ENCODE results near the gene GLTP.

GLTP gene

GRCh38 chr12:109878247-109878625, 2.1 kb downstream of the GLTP start:
- Histone ChIP-seq H3K36me3 (ENCODE audit: control insufficient read depth in 1 of 2, insufficient read depth in 2 of 2, low read length in 2 of 2) (no peaks in the 10 kb centered on the region), H3K27me3 (ENCODE audit: control insufficient read depth in 1 of 2, insufficient read depth in 2 of 2, low read length in 2 of 2) (no peaks in the 10 kb centered on the region), H3K27ac (ENCODE audit: low read depth, low read length) (no peak overlapping the region), H3K9ac (ENCODE audit: low read depth in 1 of 2, low read length in 2 of 2) (no peak overlapping the region), H3K9me3 (ENCODE audit: control insufficient read depth in 1 of 2, low read length in 2 of 2) (no peaks in the 10 kb centered on the region), H3K4me1 (ENCODE audit: control insufficient read depth in 1 of 2, insufficient read depth in 2 of 2, low read length in 2 of 2) (peaks cover 26 to 34% of the 10 kb centered on the region in 2 donors), H3K4me3 (ENCODE audit: low read depth in 1 of 2, low read length in 2 of 2) (no peak overlapping the region)

DNA sequence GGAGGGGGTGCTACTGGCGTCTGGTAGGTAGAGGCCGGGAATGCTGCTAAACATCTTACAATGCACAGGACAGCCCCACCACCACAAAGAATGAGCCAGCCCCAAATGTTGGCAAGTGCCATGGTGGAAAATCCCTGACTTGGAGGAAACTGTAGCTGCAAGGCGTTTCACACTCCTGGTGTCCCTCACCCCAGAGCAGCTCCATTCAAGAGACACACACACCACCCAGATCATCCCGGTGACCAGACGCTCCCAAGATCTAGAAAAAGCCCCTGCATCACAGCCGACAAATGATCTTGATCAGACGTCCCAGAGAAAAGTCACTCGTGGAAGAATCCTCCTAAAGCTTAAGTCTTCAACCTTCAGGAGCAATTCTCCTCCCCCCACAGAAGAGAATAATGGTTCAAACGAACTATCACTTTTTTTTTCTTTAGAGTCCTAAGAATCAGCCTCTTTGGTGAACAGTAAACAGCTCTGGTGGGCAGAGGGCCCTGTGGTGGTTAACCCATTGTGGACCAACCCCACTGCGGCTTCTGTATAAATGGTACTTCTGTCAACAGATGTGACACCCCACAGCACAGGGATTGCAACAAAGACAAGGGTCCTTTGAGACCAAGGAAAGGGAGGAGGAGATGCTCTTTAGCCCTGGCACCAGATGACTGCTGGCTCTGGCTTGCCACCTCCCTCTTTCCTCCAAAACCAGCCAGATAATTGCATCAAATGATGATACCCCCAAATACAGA, 2.7 kb downstream of the GLTP start:
- Histone ChIP-seq H3K4me1 (ENCODE audit: control insufficient read depth in 1 of 2, insufficient read depth in 2 of 2, low read length in 2 of 2) (peaks cover 27 to 34% of the 10 kb centered on the region in 2 donors), H3K27me3 (ENCODE audit: control insufficient read depth in 1 of 2, insufficient read depth in 2 of 2, low read length in 2 of 2) (no peaks in the 10 kb centered on the region), H3K36me3 (ENCODE audit: control insufficient read depth in 1 of 2, insufficient read depth in 2 of 2, low read length in 2 of 2) (peaks cover 0 to under 1% of the 10 kb centered on the region in 2 donors), H3K27ac (ENCODE audit: low read depth, low read length) (no peak overlapping the region), H3K4me3 (ENCODE audit: low read depth in 1 of 2, low read length in 2 of 2) (no peak overlapping the region), H3K9me3 (ENCODE audit: control insufficient read depth in 1 of 2, low read length in 2 of 2) (no peaks in the 10 kb centered on the region), H3K9ac (ENCODE audit: low read depth in 1 of 2, low read length in 2 of 2) (no peak overlapping the region)

GRCh38 chr12:109876406-109876805, 3.9 kb downstream of the GLTP start:
- Histone ChIP-seq H3K36me3 (ENCODE audit: control insufficient read depth in 1 of 2, insufficient read depth in 2 of 2, low read length in 2 of 2) (peaks cover 3 to 6% of the 10 kb centered on the region in 2 donors), H3K9ac (ENCODE audit: low read depth in 1 of 2, low read length in 2 of 2) (no peak overlapping the region), H3K9me3 (ENCODE audit: control insufficient read depth in 1 of 2, low read length in 2 of 2) (no peaks in the 10 kb centered on the region), H3K27me3 (ENCODE audit: control insufficient read depth in 1 of 2, insufficient read depth in 2 of 2, low read length in 2 of 2) (no peaks in the 10 kb centered on the region), H3K4me1 (ENCODE audit: control insufficient read depth in 1 of 2, insufficient read depth in 2 of 2, low read length in 2 of 2) (peaks cover 40 to 45% of the 10 kb centered on the region in 2 donors), H3K4me3 (ENCODE audit: low read depth in 1 of 2, low read length in 2 of 2) (no peak overlapping the region), H3K27ac (ENCODE audit: low read depth, low read length) (no peak overlapping the region)

DNA sequence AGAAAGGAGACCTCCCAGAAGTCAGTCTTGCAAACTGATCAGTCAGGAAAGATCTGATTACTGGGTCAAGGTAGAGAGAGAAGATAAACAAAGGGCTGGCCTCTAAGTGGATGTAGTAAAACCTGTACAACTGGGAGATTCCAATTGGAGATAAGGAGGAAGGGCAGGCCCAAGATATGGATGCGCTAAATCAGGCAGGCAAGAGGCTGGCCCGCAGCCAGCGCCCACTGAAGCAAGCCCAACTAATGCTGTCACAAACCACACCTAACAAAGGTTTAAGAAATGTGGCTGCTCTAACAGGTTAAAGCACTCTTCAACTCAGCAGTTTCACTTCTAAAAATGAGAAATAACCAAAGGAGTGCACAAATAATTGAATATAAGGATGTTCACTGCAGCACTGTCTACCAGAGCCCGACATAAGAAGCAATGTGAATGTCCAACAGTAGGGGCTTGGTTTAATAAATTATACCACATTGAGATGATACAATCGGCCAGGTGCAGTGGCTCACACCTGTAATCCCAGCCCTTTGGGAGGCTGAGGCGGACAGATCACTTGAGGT, 4.7 kb downstream of the GLTP start:
- no peak overlapping the region for H3K4me3 ChIP-seq (ENCODE audit: low read depth in 1 of 2, low read length in 2 of 2)
- peaks cover 3 to 6% of the 10 kb centered on the region in 2 donors for H3K36me3 ChIP-seq (ENCODE audit: control insufficient read depth in 1 of 2, insufficient read depth in 2 of 2, low read length in 2 of 2)
- no peaks in the 10 kb centered on the region for H3K9me3 ChIP-seq (ENCODE audit: control insufficient read depth in 1 of 2, low read length in 2 of 2)
- H3K4me1 ChIP-seq (ENCODE audit: control insufficient read depth in 1 of 2, insufficient read depth in 2 of 2, low read length in 2 of 2) = peaks cover 38 to 41% of the 10 kb centered on the region in 2 donors
- H3K27me3 ChIP-seq (ENCODE audit: control insufficient read depth in 1 of 2, insufficient read depth in 2 of 2, low read length in 2 of 2) = no peaks in the 10 kb centered on the region
- no peak overlapping the region for H3K9ac ChIP-seq (ENCODE audit: low read depth in 1 of 2, low read length in 2 of 2)
- H3K27ac ChIP-seq (ENCODE audit: low read depth, low read length) = no peak overlapping the region

- H3K27me3 ChIP-seq (ENCODE audit: control insufficient read depth in 1 of 2, insufficient read depth in 2 of 2, low read length in 2 of 2) = no peaks in the 10 kb centered on the region
- H3K4me1 ChIP-seq (ENCODE audit: control insufficient read depth in 1 of 2, insufficient read depth in 2 of 2, low read length in 2 of 2) = peaks cover 29% of the 10 kb centered on the region in 2 donors
- no peaks in the 10 kb centered on the region for H3K9me3 ChIP-seq (ENCODE audit: control insufficient read depth in 1 of 2, low read length in 2 of 2)
- H3K4me3 ChIP-seq (ENCODE audit: low read depth in 1 of 2, low read length in 2 of 2) = no peak overlapping the region
- H3K27ac ChIP-seq (ENCODE audit: low read depth, low read length) = no peak overlapping the region
- peaks cover 3 to 6% of the 10 kb centered on the region in 2 donors for H3K36me3 ChIP-seq (ENCODE audit: control insufficient read depth in 1 of 2, insufficient read depth in 2 of 2, low read length in 2 of 2)
- H3K9ac ChIP-seq (ENCODE audit: low read depth in 1 of 2, low read length in 2 of 2) = no peak overlapping the region
These were observed 6.7 kb downstream of the GLTP start for GRCh38 chr12:109873653-109874052.

DNA sequence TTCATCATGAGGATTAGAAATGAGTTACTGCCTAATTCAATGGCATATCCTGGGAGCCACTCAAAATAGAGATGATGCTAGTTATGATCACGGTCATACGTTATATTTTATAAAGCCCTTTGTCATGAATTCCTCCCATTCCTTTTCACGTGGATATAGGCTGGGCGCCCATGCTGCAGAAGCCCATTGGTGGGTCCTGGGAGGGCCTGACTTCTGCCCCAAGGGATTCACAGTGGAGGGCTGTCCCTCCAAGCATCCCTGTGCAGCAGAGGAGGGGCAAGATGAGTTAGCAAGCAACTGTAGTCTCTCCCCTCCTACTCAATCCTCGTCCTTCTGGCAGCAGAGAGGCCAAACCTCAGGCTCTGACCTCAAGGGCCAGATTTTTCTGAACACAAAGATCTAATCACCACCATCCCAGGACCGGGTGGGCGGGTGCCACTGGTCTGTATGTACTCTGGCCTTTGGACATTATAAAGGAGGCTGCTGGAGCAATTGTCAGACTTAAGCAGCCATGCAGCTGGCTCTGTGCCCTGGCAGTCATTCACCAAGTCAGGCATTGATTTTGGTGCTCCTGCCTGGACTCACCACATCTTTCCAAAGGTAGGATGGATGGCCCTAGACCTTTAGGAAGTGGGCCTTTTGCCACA, 8.6 kb downstream of the GLTP start:
- no peak overlapping the region for H3K4me3 ChIP-seq (ENCODE audit: low read depth in 1 of 2, low read length in 2 of 2)
- peaks cover 3 to 6% of the 10 kb centered on the region in 2 donors for H3K36me3 ChIP-seq (ENCODE audit: control insufficient read depth in 1 of 2, insufficient read depth in 2 of 2, low read length in 2 of 2)
- no peak overlapping the region for H3K27ac ChIP-seq (ENCODE audit: low read depth, low read length)
- H3K9me3 ChIP-seq (ENCODE audit: control insufficient read depth in 1 of 2, low read length in 2 of 2) = no peaks in the 10 kb centered on the region
- H3K27me3 ChIP-seq (ENCODE audit: control insufficient read depth in 1 of 2, insufficient read depth in 2 of 2, low read length in 2 of 2) = no peaks in the 10 kb centered on the region
- no peak overlapping the region for H3K9ac ChIP-seq (ENCODE audit: low read depth in 1 of 2, low read length in 2 of 2)
- peaks cover 22 to 24% of the 10 kb centered on the region in 2 donors for H3K4me1 ChIP-seq (ENCODE audit: control insufficient read depth in 1 of 2, insufficient read depth in 2 of 2, low read length in 2 of 2)

DNA sequence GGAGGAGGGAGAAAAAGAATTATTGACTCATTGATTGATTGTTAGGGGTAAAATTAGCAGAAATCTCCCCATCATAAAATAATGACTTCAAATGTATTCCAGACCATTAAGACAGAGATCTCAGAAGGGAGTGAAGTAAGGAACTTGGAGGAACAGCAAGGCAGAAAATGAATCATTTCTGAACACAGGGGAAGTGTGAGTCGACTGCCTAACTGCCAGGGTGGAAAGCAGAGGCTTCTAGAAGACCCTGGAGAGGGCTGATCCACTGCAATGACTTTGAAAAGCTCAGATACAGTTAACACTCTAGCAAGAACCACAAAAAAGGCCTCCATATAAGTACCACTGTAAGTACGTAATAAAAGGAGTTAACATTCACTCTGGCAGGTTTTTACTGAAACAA, 9.7 kb downstream of the GLTP start:
- Histone ChIP-seq H3K4me3 (ENCODE audit: low read depth in 1 of 2, low read length in 2 of 2) (no peak overlapping the region), H3K36me3 (ENCODE audit: control insufficient read depth in 1 of 2, insufficient read depth in 2 of 2, low read length in 2 of 2) (peaks cover 3 to 6% of the 10 kb centered on the region in 2 donors), H3K4me1 (ENCODE audit: control insufficient read depth in 1 of 2, insufficient read depth in 2 of 2, low read length in 2 of 2) (peaks cover 18 to 24% of the 10 kb centered on the region in 2 donors), H3K9me3 (ENCODE audit: control insufficient read depth in 1 of 2, low read length in 2 of 2) (no peaks in the 10 kb centered on the region), H3K9ac (ENCODE audit: low read depth in 1 of 2, low read length in 2 of 2) (no peak overlapping the region), H3K27ac (ENCODE audit: low read depth, low read length) (no peak overlapping the region), H3K27me3 (ENCODE audit: control insufficient read depth in 1 of 2, insufficient read depth in 2 of 2, low read length in 2 of 2) (no peaks in the 10 kb centered on the region)

DNA sequence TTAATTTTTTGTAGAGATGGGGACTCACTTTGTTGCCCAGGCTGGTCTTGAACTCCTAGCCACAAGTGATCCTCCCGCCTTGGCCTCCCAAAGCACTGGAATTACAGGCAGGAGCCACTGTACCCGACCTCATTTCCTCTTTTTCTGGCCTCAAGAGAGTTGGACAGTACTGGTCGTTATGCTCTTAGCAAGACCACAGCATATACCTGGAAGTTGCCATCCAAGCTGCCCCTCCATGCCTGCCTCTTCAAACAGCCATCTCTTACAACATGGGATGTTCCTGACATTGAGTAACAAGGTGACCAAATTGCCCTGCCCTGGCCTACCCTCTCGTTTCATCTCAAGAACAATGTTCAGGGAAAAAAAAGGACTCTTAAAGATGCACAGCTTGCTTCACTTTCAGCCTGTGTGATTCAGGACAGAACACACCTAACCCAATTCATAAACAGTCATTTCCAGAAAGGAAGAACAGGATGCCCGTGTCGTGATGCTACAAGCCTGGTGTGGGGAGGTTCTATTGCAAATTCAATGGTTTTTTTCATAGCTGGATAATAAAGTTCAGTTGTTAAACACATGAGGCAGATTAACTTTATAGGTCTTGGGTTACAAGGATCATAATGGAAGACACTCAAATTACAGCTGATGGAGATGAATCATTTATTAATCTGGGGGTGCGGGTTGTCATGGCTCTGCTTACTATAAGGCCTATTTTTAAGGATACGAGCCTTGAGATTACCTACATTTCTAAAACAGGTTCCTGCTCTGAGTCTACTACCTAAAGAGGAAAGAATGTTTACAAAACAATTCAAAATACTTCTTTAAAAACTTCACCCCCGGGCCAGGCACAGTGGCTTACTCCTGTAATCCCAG, 11.9 kb downstream of the GLTP start:
- Histone ChIP-seq H3K4me3 (ENCODE audit: low read depth in 1 of 2, low read length in 2 of 2) (no peak overlapping the region), H3K36me3 (ENCODE audit: control insufficient read depth in 1 of 2, insufficient read depth in 2 of 2, low read length in 2 of 2) (peaks cover 3 to 6% of the 10 kb centered on the region in 2 donors), H3K9ac (ENCODE audit: low read depth in 1 of 2, low read length in 2 of 2) (no peak overlapping the region), H3K4me1 (ENCODE audit: control insufficient read depth in 1 of 2, insufficient read depth in 2 of 2, low read length in 2 of 2) (peaks cover 26 to 33% of the 10 kb centered on the region in 2 donors), H3K9me3 (ENCODE audit: control insufficient read depth in 1 of 2, low read length in 2 of 2) (no peaks in the 10 kb centered on the region), H3K27ac (ENCODE audit: low read depth, low read length) (no peak overlapping the region), H3K27me3 (ENCODE audit: control insufficient read depth in 1 of 2, insufficient read depth in 2 of 2, low read length in 2 of 2) (no peaks in the 10 kb centered on the region)

- Histone ChIP-seq H3K36me3 (ENCODE audit: control insufficient read depth in 1 of 2, insufficient read depth in 2 of 2, low read length in 2 of 2) (peaks cover 0 to 9% of the 10 kb centered on the region in 2 donors), H3K9me3 (ENCODE audit: control insufficient read depth in 1 of 2, low read length in 2 of 2) (no peaks in the 10 kb centered on the region), H3K27me3 (ENCODE audit: control insufficient read depth in 1 of 2, insufficient read depth in 2 of 2, low read length in 2 of 2) (no peaks in the 10 kb centered on the region), H3K4me1 (ENCODE audit: control insufficient read depth in 1 of 2, insufficient read depth in 2 of 2, low read length in 2 of 2) (peaks cover 16 to 21% of the 10 kb centered on the region in 2 donors), H3K4me3 (ENCODE audit: low read depth in 1 of 2, low read length in 2 of 2) (no peak overlapping the region), H3K9ac (ENCODE audit: low read depth in 1 of 2, low read length in 2 of 2) (no peak overlapping the region), H3K27ac (ENCODE audit: low read depth, low read length) (no peak overlapping the region)
These were observed 15.4 kb downstream of the GLTP start for GRCh38 chr12:109864916-109865315.
